Stimulated activated CD8-positive, alpha-beta memory T cell treated with anti-CD3 and anti-CD28 coated beads, Interleukin-4, amount 100 ng/mL, for 1 hour (primary cell): ENCODE data around the gene GPR160.

Experiments
- DNase-seq, 2 donors: peaks; one replicate each; pipeline ENCODE4 v3.0.0-alpha.2; 2020; ENCODE audit warnings: low read depth in 2 of 2, low spot score in 1 of 2

GPR160 gene

DNA sequence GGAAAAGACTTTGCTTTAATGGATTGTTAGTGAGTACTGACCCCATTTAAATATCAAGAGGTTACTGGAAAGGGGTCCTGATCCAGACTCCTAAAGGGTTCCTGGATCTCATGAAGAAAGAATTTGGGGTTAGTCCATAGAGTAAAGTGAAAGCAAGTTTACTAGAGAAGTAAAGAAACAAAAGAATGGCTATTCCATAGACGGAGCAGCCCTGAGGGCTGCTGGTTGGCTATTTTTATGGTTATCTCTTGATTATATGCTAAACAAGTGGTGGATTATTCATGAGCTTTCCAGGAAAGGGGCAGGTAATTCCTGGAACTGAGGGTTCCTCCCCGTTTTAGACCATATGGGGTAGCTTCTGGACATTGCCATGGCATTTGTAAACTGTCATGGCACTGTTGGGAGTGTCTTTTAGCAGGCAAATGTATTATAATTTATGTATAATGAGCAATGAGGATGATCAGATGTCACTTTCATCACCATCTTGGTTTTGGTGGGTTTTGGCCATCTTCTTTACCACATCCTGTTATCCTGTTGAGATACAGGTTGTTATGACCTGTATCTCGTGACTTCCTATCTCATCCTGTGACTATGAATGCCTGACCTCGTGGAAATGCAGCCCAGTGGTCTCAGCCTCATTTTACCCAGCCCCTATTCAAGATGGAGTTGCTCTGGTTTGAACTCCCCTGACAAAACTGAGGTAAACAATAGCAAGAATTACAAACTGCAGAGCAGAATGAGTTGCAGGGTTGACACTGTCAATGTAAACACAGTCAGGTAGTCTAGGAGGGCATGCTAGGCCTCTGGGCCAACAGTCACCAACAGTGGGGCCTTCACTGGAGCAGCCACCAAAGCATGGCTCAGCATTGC is 10.3 kb upstream of the GPR160 start:
- DNase-seq: no peak

DNA sequence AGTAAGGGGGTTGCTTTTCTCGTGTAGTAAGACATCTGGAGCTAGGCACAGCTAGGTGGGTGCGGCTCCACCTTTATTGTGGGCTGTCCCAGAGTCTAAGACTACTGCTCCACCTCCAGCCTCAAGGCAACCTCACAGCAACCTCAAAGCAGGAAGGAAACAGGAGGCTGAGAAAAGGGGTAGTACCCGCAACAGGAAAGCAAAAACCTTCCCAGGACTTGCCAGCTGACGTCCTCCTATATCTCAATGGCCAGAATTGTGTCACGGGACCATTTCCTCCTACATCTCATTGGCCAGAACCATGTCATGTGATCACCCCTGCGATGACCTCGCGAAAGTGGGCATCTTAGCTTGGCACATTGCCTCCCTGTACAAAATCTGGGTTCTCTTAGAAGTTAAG is 4.3 kb upstream of the GPR160 start:
- no peak for DNase-seq

DNA sequence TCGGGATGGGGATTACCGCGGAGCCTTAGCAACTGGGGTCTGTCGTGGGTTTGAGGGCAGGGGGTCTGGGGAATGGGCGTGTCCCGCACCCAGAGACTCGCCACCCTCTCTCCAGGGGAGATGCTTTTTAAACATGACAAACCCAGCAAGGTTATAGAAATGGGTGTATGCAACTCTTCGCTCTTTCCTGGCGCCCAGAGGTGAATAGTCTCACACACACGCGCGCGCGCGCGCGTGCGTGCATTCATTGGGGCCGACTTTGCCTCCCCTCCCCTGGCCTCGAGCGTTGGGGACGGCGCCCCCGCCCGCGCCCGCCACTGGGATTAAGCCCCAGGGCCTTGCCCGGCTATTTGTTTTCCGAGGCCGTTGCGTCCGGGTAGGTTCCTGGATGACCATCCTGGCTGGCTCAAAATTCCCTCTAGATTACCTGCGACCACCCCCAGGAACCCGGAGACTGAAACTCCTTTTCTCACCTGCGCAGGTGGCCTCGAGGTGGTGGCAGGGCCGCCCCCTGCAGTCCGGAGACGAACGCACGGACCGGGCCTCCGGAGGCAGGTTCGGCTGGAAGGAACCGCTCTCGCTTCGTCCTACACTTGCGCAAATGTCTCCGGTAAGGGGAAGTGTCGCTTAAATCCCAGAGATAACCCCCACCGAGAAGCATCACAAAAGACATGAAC is 777 bp downstream of the GPR160 start:
- no peak for DNase-seq

DNA sequence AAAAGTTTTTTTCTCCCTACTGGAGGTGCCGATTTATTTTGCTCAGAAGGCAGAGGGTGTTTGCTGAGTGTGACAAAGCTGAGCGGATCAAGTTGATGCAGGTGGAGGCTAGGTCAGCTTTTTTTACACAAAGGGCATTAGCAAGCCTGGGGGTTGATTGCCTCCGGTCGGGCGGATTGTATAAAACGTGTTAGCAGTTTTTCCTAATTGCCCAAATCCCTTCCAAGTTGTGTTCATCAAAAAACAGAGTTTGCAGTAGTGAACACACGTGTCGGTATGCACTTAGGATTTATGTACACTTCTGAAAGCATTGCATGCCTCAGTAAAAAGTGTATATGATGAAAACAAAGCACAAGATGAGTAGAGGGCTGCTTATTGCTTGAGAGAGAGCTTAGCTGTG is 2.6 kb downstream of the GPR160 start:
- DNase-seq: no peak

DNA sequence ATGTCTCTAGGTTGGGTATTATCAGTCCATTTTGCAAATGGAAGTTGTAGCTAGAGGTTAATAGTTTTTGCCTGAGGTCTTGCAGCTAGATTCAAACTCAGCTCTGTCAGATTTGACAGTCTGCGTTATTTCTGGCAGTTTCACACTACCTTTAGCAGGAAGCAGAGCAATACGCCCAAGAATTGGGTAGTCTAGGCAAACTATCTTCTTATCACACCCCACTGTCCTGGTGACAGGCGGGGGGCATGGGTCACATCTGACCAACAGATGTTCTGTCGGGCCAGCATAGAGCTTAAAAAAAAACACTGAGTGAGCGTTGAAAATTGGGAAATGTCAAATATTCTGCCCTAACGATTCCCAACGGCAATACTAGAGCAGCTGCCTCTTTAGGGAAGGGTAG is 5.7 kb downstream of the GPR160 start:
- DNase-seq: no peak

DNA sequence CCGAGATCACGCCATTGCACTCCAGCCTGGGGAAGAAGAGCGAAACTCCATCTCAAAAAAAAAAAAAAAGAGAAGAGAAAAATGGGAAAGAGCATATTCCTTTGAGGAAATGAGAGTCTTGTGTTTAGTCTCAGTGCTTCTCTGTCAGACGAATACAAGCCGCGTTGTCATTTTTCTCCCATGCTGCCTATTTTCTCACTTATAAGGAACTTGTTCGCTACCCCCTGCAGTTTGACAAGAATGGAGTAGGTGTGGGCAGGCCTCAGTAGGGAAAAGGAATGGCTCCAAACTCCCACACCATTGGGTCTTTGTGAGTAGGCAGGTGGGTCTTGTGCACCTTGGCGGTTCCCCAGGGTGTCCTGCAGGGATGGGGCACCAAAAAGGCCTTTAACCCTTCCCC is 6.5 kb downstream of the GPR160 start:
- no peak for DNase-seq

DNA sequence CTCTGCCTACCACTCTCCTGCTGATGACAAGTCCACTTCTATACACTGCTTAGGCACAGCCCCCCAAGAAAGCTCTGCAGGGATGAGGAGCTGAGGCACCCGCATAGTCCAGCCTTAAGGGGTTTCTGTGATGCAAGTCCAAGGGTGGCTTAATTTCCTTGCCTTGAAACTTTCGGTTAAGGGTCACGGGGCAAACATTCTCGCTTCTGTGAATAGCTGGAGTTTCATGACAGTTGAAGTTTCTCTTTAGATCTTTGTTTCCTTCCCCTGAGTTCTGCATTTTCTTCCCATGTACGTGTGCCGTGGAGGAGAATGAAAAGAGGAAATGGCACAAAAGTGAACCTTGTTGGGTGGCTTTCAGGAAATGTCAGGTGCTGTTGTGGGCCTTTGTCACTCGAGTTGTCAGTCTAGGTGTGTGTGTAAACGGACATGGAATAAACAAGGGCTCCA is 7.0 kb downstream of the GPR160 start:
- DNase-seq: no peak

DNA sequence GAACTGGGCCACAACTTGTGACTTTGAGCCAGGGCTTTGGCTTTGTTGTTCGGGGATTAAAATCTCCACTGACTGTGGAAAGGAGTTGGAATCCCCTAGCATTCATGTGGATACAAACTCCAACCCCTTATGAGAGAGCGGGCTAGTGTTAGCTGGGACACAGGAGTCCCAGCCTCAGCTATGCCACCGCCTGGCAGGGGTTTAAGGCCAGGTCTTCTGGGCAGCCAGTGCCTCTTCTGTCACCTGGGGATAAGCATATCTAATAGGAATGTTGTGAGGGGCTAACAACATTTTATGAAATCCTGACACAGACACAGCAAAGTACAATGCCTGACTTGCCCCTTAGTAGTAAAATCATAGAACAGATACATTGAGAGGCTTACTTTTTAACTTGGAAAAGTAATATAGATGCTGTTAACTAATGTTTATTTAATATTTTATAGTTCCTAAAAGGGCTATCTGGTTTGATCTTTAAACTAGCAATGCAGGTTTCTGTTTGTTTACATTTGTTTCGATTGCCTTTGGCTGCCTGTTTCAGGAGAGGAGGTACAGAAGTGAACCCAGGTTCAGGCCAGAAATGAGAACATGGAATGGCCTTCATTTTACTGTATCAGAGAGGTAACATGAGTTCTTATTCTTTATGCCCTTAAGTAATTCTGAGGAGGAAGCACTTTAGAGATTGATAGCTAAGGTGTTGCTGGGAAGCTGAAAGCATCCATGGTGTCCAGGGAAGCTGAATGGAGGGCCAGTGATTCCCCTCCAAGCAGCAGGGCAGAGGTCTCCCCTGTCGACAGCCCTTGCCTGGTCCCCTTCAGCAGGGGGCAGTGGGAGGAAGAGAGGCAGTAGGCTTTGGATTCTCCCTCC is 8.7 kb downstream of the GPR160 start:
- DNase-seq: no peak

DNA sequence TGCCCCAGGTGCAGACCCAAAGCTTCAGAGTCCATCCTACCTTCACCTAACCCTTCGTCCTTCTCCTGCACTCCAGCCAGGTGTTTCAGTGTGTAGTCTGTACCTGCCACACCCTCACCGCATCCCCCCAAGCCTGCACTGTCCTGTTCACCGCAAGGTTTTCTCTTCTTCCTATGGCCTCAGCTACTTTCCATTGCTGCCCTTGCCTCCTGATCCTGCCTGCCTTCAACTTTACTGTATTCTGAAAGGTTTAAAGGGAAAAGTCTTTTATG is 9.3 kb downstream of the GPR160 start:
- DNase-seq: no peak

DNA sequence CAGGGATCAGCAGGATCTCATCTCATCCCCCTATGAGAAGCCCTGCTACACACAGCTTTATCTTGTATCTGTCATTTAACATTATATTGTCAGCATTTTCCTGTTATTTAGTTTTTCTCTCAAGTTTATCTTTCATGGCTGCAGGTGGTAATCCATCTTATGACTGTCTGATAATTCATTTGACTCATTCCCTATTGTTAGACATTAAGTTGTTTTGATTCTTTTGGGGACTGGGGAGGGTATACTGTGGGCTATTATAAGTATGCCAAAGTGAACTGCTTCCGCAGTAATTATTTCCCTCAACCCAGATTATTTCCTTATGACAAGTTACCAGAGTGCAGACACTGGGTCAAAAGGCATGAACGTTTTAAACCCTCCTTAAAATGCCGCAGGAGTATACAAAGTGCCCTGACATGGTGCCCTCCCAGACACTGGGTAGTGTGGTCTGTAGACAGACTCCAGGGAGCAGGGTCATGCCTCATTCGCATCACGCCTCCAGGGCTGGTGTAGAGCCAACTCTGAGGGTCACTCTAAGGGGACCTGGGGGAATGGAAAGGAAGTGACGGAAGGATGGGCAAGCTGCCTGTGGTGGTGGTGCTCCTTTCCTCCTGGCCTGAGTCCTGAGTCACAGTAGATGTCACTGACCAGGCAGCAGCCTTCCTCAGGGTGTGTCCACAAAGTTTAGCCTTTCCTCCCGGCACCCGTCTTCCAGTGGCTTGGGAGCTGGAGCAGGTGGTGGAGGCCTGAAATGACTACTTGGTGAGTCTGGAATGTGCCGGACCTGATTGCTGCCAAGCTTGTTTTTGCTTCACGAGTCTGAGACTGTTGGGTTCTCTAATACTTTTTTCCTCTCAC is 11.6 kb downstream of the GPR160 start:
- no peak for DNase-seq

DNA sequence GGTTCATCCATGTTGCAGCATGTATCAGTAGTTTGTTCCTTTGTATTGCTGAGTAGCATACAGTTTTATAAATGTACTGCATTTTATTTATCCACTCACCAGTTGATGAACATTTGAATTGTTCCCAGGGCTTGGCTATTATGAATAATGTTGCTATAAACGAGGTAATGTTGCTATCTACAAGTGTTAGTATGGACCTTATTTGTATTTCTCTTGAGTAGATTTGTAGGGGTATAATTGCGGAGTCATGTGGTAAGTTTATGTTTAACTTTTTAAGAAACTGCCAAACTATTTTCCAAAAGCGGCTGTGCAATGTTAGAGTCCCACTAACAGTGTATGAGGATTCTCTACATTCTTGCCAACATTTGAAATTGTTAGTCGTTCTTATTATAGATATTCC is 13.0 kb downstream of the GPR160 start:
- DNase-seq: no peak

DNA sequence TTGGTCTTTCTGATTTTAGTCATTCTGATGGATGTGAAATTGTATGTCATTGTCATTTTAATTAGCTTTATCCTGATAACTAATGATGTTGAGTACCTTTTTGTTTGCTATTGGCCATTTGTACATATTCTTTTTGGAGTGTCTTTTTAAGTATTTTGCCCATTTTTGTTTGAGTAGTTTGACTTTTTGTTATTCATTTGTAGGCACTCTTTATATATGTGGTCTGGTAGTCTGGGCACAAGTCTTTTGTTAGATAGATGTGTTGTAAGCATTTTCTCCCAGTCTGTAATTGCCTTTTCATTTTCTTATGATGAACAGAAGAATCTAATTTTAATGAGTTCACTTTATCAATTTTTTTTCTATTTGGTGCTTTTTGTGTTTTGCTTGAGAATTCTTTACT is 14.6 kb downstream of the GPR160 start:
- no peak for DNase-seq

DNA sequence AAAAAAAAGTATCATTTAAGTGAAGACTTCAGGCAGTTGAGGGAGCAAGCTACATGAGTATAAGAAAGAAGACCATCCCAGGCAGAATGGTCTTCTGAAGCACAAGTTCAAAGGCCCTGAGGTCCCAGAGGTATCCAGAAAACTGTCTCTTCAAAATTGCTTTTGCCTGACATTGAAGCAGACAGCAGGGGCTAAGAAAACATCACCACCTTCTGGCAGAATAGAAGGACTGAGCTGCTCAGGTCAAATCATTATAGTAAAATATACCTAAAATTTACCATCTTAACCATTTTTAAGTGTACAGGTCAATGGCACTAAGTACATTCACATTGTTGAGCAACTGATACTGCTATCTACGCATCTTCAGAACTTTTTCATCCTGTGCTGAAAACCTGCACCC is 16.4 kb downstream of the GPR160 start:
- DNase-seq: no peak

DNA sequence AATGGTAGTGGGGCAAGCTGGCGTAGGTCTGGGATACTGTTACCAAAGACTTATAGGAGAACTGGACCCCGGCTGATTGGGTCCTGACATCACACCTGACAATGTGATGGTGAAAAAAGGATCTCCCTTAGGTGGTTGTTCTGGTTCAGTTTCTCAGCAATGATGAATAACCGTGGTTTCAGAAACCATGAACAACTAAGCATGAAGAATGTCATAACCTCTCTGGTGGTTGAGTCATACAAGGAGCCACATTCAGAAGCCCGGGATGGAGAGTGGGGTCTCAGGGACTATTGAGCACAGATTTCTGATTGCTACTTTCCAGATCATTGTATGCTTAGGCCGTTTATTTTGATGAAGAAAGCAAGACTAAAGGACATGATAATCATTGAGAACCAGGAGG is 17.4 kb downstream of the GPR160 start:
- no peak for DNase-seq

DNA sequence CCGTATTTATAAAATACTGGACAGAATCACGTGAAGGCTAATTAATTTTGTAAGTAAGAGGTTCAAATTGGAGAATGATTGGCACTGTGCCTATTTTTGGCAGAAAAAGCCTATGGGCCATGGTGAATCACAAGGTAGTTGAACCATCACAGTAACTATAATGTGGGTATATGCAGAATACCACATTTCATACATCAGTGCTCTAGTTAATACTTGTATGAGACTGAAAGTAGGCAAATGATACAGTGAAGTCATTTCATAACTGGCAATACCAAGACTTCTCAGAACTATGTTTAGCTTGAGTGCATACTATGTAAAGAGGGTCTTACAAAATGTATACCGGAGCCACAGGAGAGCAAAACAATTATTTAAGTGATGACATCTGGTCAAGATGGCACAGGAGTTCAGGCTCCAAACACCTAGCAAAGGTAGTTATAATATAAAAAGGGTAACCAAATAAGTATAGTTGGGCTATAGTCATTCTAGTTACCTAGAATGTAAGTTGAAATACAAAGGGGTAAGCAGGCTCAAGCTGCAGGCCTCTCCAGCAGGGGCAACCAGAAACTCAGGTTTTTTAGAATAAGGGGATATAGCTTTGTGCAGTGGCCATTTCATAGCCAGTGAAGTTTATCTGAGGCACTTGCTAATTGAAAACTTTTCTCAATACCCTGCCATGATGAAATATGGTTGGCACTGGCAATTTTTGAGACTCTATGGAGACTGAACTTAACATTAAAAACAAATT is 19.1 kb downstream of the GPR160 start:
- no peak for DNase-seq

DNA sequence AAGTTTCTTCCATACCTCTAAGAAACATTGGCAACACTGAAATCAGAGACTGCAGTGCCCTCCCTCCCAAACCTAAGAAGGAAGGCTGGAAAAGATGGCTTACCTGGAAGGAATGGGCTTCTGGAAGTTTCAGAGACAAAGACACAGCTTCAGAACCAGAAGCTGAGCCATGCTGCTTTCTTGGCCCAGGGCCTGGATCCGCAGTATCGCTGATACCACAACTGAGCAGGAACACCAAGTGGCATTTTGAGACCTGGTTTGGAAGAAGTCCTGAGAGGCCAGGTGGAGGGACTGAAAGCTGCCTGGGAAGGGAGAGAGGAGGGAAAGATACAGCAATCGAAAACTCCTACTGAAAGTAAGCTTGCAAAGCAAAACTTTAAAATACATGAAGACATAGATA is 19.8 kb downstream of the GPR160 start:
- DNase-seq: no peak

DNA sequence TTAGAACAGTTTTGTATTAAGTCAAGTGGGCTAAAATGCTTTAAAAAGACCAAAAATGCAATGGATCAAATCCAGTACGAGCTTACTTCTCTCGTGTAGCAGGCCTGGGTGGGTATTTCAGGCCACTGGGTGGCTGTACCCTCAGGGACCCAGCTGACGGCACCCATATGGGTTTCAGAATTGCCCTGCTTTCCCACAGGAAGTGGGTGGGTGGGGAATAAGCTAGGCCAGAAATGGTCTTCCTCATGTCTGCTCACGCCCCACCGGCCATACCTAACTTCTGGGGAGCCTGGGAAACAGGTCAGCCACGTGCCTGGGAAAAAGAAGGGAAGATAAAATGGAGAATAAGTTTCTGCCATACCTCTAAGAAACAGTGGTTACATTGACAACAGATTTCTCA is 20.3 kb downstream of the GPR160 start:
- no peak for DNase-seq

DNA sequence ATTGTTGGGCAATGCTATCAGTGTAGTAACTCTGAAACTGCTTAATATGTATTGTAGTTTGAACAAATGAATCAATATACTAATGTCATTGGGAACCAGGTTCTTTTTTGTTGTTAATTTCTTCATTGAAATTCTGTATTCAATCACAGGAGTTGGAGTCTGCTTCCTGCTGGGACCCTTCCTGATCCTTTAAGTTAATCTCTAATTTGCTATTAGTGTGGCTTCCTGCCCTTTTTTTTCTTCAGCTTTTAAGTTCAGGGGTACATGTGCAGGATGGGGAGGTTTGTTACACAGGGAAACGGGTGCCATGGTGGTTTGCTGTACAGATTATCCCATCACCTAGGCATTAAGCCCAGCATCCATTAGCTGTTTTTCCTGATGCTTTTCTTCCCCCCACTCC is 21.7 kb downstream of the GPR160 start:
- DNase-seq: no peak

DNA sequence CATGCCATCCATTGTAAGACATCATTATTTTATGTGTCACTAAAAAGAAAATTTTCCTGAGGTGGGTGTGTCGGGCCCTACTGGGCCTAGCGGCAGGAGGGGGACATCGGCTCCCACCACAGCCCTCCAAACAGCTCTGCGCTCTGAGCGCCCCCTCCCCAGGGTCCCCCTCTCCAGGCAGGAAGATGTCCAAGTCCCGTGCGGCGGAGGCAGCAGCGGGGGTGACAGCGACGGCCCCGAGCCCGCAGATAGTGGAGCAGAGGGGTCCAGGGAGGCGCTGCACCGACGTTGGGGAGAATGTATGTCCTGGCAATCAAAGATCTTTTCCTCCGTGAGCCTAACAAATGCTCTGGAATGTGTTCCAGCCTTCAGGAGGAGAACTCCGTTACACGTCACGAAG is 24.3 kb downstream of the GPR160 start:
- DNase-seq: no peak

DNA sequence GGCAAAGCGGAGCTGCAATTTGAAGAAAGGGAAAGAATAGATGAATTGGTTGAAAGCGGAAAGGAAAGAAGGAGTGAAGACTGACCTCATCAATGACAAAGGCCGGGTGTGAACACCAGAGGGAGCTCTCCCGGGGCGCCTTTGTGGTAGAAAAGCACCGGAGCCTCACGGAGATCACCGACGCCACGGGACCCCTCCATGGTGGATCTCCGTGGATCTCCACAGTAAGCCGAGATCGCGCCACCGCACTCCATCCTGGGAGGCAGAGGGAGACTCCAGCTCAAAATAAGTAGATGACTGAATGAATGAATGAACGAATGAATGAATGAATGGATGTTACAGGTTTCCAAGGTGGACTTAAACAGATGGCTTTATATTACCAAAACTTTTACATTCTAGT is 25.0 kb downstream of the GPR160 start:
- DNase-seq: no peak
